NCI-H345 treated with DMSO at 0.1 percent for 48 hours (cell line): ENCODE results near the gene LRRC45.
"Not testable (repeated sequence)": the region's sequence is repeated elsewhere in the genome, so short reads cannot be mapped to it uniquely, and the experiment has no call there.

Source experiments
- DNase-seq: peaks from one replicate; lab custom pipeline; 2025; ENCODE audit not compliant: unreplicated experiment; lab: John Stamatoyannopoulos, UW

LRRC45 gene

DNA sequence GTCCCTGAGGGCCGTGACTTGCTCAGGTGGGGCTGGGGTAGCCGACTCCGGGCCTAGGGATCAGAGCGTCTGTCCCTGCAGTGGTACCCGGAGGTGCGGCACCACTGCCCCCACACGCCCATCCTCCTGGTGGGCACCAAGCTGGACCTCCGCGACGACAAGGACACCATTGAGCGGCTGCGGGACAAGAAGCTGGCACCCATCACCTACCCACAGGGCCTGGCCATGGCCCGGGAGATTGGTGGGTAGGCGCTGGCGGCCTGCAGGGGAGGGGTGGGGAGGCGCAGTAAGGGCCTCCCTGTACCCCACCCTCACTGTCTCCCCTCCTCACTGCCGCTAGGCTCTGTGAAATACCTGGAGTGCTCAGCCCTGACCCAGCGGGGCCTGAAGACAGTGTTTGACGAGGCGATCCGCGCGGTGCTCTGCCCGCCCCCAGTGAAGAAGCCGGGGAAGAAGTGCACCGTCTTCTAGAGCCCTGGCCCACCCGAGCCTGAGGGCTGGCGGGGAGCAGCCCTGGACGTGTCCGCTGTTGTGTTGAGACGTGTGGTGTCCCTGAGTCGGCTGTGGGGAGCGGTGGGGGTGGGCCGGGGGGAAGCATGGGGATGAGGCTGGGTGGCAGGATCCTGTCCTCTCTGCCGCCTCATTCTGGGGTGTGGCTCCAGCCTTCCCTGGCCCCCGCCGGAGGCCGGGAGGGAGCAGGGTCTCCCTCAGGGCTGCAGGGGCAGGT is 10.4 kb downstream of the LRRC45 start:
- DNase-seq, result no peak

DNA sequence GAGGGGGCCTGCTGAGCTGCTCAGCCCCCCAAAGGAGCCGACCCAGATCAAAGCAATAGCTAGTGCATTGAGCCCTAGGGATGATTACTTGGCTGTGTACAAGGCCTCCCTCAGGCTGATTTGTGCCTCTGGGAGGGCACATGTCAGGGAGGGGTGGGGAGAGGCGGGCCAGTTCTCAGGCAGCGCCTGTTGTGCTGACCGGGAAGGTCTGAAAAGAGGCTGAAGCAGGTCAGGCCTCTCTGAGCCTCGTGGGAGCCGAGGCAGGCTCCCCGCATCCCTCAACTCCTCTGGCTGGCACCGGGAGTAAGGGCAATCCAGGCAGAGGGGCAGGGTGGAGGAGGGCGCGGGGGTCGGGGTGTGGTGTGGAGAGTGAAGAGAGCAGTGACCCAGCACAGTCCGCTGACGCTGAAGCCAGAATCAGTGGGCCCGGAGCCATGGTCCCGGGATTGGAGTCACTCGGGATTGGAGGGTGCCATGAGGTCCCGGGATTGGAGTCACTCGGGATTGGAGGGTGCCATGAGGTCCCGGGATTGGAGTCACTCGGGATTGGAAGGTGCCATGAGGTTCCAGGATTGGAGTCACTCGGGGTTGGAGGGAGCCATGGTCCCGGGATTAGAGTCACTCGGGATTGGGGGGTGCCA is 11.4 kb downstream of the LRRC45 start:
- no peak for DNase-seq

DNA sequence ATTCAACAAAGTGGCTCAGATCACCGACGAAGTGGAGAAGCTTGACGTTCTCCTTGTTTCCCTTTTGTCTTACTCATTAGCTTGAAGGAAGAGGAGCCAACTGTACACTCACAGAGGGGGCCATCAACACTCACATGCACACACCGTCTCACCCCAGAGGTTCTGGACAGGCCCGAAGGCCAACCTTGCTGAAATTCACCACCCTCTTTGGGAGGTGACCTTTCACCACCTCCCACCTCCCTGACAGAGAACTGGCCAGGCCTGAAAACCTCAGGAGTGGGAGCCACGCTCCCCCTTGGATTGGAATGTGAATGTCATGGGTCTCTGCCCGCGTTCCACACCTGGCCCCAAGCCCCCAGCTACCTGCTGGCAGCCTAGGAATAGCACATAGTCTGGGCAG is 12.4 kb downstream of the LRRC45 start:
- DNase-seq, result no peak

DNA sequence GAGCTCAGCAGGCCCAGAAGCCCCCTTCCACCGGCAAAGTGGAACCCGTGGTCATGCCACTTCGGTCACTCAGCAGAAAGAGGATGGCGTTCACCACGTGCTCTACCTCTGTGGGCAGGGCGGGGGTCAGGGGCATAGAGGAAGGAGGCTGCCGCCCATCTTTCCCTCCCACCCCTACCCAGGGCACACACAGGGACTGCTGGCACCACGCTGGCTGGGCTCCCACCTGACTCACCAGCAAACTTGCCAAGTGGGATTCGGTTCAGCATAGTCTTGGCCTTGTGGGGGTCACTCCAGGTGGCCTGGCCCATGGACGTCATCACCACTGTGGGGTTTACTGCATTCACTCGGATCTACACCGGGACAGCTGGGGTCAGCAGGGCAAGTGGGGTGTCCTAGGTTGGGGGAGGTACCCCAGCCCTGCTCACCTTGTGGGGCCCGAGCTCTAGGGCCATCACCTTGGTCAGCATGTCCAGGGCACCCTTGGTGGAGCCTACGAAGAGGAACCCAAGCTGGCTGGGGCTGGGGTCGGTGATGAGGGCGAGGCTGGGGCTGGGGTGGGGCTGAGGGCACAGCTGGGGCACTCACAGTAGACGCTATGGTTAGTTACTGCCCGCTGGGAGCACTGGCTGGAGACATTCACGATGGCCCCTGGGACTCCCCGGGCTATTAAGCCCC is 13.0 kb downstream of the LRRC45 start:
- no peak for DNase-seq

DNA sequence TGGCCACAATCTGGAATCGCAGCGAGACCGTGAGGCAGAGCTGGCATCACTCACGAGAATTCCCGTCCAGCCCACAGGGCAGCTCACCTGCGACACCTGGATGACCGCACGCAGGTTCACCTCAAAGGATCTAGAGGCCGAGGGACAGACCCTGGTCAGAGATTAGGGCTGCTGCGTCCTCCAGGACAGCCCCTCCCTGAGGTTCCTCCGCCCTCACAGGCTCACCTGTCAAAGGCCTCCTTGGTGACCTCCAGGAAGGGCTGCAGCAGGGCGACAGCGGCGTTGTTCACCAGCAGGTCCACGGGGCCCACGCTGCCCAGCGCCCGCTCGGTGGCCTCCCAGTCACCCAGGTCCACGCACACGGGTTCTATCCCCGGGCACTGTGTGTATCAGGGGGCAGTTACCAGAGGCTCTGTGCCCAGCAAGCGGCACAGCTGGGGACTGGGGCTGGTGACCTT is 13.6 kb downstream of the LRRC45 start:
- DNase-seq, result no peak

DNA sequence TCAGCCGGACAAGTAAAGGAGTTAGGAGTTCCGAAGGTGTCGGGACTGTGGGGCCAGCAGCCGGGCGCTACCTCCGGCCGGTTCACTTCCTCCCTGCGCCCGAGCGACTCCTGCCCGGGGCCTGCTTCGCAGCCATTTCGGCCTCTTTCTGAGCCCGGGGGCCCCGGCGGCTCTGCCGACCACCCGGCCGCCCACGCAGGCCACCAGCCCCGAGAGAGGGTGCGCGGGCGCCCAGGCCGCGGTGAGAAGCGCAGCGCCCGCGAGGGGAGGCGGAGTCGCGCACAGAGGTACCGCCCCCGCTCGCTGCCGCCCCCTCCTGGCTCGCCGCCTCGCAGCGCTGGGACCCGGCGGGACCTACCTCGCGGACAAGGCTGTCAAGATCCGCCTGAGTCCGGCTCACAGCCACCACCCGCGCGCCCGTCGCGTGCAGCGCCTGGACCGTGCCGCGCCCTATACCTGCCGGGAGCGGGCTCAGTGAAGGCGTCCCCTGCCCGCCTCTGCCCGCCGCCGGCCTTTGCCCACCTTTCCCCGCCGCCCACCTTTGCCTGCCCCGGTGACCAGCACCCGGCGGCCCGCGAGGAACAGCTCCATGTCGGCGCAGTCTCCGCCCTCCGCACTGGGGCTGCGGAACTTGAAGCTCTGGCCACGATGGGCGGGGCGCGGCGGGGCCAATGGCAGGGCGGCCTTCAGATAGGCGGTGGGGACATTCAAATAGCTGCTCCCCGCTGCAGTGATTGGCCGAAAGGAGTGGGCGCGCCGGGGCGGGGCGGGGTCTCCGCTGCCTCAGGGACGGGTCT is 14.2 kb downstream of the LRRC45 start, which contains the start of gene DCXR:
Gene DCXR (minus strand): TSS at position 606 of the 797 bp plus-strand sequence. CDS start 15 bp downstream, at position 591.
- DNase-seq, result peak; percentile 99

DNA sequence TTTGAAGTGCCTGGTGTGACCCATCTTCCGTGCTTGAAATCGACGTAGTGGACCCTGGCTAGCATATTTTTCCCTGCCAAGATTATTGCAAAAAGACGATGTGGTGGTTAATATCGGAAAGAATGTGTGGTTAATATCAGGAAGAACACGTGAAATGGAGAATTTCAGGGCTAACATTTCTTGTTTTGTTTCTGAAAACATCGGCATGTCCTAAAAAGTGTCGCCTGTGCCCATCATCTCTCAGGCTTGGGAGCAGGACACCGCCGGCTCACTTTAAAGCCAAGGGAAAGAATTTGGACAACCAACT is 14.7 kb downstream of the LRRC45 start:
- DNase-seq, result no peak

DNA sequence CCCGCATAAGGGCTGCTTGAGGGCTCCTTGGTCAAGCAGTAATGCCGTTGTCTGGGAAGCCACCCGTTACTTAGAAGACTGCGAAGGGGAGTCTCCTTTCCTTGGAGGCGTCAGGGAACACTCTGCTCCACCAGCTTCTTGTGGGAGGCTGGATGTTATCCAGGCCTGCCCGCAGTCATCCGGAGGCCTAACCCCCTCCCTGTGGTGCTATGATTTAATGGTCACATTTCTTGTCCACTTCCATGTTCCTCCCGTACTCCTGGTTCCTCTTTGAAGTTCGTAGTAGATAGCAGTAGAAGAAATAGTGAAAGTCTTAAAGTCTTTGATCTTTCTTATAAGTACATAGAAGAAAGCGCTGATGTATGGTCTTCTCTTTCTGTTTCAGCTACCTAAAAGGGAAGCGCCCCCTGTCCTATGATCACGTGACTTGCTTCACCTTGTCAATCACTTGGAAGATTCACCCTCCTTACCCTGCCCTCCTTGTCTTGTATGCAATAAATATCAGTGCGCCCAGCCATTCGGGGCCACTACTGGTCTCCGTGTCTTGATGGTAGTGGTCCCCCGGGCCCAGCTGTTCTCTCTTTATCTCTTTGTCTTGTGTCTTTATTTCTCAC is 15.8 kb downstream of the LRRC45 start:
- DNase-seq, result not testable (repeated sequence)

DNA sequence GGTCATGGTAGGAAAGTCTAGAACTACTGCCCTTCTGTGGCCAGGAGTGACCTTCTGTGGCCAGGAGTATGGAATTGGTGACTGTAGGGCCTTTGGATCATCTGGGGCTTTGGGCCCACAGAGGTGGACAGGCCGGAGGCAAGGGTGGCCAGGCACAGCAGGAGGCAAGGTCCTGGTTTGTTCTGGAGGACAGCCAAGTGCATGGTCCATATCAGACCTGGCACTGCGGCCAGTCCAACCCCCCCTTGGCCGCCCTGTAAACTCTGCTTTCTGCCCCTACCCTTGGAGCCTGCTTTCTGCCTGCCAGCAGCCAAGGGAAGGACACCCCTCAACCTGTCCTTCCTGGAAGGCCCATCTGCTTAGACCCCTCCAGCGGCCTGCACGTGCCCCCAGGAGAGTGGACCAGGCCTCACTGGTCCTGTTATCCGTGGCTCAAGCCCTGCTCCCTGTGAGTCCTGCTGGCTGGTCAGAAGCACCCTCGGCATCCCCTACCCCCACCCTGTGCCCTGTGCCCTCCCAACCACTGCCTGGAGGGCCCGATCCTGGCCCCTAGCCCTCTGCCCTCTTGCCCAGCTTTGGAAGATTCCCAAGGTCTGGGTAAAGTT is 16.7 kb downstream of the LRRC45 start:
- no peak for DNase-seq

DNA sequence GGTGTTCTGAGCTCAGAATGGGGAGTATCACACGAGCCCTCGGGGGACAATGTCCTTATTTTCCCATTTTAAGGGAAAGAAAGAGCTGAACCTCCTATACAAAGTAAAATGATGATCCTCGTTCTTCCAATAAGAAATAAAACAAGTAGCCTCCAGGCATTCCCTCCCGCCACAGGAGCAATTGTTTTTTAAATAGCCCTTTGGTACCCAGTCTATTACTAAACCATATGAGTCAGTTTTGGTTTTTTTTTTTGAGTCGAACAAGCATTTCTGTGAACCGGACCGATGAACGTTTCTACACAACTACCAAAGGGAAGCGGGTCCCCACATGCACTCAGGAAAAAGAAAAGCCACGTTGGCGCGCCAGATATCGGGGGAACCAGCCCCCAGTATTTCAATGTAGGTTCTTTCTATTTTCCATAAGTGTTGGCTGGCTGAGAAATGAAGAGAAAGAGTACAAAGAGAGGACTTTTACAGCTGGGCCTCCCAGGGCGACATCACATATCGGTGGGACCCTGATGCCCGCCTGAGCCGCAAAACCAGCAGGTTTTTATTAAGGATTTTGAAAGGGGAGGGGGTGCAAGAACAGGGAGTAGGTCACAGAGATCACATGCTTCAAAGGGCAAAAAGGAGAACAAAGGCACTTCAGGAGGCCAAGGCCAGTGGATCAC is 18.2 kb downstream of the LRRC45 start:
- no peak for DNase-seq

DNA sequence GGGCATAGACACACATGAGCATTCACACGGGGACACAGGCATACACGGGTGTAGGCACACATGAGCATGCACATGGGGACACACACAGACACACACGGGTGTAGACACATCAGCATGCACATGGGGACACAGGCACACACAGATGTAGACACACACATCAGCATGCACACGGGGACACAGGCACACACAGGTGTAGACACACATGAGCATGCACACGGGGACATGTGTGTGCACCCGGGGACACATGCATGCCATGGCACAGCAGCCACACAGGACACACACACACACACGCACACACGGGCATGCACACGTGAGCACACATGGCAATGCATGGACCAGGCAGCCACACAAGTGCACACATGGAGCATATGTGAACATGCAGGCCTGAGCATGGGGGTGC is 19.5 kb downstream of the LRRC45 start:
- no peak for DNase-seq

DNA sequence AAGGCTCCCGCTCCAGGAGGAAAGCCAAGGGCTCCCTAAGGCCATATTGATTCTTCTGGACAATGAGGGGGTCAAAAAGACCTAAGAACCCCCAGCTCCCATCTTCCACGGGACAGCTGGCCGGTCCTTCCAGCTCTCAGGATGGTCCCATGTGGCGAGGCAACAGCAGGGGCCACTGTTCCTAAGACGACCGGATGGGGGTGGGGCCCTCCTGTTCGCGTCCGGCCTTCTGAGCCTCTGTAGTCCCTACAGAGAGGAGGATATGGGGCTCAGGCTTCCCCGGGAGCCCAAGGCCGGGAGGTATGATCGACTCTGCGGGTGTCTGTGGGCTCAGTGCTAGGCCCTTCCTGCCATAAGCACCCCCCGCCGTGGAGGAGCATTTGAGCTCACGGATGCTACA is 20.4 kb downstream of the LRRC45 start:
- DNase-seq, result no peak

DNA sequence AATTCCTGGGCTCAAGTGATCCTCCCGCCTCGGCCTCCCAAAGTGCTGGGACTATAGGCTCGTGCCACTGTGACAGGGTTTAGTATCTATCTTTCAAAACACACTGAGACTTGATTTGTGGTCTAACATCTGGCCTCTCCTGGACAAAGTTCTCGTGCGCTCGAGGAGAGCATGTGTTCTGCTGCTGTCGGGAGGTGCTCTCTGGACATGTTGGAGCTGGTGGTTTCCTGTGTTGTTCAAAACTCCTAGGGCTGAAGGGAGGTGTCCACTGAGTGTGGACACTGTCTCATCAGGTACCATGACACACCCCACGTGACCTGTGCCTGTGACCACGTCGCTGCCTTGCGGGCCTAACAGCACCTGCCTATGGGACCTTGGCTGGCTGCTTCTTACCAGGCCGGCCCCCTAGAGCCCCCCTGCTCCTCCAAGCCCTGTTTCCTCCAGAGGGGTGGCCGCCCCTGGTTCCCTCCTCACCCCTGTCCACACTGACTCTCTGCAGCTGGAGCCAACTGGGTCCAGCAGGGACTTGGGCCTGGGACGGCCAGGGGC is 22.9 kb downstream of the LRRC45 start:
- DNase-seq, result no peak

DNA sequence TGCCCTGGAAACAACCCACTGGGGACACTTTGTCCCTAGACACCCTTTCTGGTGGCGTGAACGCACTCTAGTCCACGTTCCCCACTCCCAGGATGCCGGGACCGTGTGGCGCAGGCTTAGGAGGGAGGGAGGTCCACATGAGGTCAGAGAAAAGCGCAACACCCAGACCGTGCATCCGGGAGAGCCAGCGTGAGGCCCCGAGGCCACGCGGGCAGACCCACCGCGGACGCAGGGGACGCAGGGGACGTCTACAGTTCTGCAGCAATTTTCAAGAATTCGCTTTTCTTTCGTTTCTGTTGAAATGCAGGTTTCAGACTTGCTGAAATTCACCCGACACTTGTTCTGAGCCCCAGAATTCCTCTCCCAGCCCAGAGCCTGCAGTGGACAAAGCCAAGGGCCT is 23.8 kb downstream of the LRRC45 start:
- DNase-seq, result no peak

DNA sequence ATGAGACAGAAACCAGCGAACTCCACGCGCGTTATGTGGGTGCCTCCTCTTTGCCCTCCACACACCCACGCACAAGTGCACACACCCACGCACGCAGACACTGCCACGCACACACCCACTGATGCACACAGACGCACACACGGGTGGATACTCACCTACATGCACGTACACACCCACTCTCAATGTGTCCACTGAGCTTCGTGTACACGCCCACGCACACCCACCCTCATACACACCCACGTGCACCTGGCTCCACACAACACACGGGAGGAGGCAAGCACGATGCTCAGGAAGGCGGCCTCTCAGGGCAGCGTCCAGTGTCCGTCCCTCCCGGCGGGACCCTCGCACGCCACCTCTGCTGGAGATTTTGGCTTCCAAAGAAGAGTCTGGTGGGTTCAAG is 24.3 kb downstream of the LRRC45 start:
- no peak for DNase-seq

DNA sequence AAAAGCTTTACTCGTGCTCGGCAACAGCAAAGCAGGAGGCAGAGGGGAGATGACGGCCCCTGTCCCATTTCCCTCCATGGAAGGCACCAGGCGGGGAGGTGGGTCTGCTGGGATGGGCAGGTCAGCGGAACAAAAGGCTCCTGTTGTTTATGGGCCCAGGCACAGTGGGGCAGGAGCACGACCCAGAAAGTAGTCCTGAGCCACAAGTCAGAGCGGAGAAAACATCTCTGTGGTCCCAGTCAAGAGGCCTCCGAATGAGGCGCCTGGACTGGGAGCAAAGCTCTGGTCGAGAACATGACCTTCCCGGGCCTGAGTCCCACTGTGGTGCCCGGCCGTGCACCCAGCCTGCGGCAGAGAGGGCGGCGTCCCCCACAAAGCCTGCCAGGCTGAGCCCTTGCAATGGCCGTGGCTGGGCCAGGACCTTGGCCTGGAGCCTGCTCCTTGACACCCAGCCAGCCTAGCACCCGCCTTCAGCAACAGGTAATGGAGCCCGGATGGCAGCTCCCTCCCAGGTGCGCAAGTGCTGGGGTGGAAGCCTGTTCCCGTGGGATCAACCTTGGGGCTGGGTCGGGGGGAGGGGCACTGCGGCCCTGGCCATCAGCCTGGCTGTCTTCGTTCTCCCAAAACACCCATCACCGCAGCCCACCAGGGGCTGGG is 24.9 kb downstream of the LRRC45 start:
- DNase-seq, result no peak

DNA sequence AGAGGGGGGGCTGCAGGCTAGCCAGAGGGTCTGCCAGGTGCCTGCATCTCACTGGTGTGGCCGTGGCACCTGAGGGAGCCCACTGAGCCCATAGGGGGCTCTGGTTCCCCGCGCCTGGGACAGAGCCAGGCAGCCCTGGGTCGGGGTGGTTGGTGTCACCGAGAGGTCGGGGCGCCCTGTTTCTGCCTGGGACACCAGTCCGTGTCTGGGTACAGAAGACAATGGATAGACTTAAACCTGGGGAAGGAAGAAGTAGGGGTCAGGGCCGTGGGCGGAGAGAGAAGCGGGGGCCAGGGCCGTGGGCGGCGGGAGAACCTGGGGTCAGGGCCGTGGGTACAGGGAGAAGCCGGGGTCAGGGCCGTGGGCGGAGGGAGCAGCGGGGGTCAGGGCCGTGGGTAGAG is 25.5 kb downstream of the LRRC45 start:
- no peak for DNase-seq

DNA sequence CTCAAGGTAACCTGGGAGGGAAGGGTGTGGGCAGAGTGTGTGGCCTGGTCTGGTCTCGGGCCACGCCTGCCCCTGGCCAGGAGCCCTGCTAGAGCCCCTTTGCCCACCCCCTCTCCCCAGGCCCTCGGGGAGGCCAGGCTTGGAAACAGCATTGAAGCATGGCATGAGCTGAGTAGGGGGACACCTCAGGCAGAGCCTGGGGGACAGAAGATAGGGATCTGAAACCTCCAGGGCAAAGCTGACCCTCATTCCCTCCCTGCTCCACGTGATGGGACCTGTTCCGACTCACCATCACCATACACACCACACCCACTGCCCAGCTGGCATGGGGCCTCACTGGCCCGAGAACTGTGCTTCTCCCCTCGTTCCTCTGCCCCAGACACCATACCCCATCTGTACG is 26.0 kb downstream of the LRRC45 start:
- no peak for DNase-seq

DNA sequence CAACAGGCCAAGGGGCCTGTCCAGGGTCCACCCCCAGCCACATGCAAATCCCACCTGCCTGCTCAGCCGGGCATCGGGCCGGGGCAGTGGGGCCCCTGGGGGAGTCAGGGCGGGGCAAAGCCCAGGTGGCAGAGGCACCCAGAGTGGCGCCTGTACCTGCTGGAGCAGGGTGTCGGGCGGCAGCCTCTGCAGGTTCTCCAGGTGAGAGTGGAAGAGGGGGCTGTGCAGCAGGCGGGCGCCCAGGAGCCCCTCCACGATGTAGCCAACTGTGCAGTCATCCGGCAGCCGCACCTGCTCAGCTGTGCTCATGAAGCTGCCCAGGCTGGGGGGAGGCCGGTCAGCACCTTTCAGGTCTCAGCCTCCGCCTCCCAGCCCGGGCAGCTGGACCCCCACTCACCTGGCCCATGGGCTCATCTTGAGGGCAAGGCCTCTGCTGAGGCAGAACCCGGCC is 26.4 kb downstream of the LRRC45 start:
- no peak for DNase-seq
